ENCODE measurements around the gene NTM.

DNA sequence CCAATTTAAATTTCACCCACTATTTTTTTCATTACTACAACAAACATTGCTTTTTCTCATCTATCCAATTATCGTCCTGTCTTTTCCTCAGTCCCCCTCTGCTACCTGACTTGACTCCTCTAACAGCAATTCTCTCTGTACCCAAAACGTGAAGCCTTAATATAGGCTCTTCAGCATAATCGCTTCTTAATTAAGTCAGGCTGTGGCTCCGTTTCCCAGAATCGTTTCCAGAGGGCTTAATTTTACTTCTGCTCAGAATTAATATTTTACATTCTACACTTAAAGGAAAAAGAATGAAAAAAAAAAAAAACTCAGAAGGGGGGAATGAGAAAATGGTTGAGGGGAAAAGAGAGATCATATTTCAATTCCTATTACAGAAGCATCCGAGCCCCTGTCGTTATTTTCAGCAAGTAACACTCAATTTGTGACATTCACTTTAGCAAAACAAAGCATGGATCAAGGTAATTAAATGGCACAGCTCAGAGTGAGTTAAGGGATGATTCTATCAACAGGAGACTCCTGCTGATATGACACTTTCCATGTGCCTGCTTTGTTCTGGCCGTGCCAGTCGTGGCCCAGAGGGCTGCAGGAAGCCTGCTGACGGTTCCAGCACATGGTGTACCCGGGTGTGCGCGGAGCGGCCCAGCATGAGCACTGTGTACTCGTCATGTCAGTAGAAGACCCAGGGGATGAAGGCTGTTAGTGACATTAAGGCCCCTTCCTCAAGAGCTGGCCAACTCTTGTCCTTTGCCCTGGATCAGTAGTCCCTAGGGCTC, 272.5 kb downstream of the NTM start:
- TF ChIP-seq, protein P1, sequence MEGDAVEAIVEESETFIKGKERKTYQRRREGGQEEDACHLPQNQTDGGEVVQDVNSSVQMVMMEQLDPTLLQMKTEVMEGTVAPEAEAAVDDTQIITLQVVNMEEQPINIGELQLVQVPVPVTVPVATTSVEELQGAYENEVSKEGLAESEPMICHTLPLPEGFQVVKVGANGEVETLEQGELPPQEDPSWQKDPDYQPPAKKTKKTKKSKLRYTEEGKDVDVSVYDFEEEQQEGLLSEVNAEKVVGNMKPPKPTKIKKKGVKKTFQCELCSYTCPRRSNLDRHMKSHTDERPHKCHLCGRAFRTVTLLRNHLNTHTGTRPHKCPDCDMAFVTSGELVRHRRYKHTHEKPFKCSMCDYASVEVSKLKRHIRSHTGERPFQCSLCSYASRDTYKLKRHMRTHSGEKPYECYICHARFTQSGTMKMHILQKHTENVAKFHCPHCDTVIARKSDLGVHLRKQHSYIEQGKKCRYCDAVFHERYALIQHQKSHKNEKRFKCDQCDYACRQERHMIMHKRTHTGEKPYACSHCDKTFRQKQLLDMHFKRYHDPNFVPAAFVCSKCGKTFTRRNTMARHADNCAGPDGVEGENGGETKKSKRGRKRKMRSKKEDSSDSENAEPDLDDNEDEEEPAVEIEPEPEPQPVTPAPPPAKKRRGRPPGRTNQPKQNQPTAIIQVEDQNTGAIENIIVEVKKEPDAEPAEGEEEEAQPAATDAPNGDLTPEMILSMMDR (IDR thresholded peaks at IDR 0.05), result no peak
- TF ChIP-seq POLR2A (IDR thresholded peaks at IDR 0.05), result no peak

Data from uterus (tissue), 2 donors.